ENCODE results near the gene FLOT1.

- no peak for TF ChIP-seq CTCF (IDR thresholded peaks at IDR 0.05)
- no peak for TF ChIP-seq EZH2 (IDR thresholded peaks at IDR 0.05; ENCODE audit: borderline replicate concordance, insufficient read depth, low read depth, low read length, poor library complexity, severe bottlenecking)
Measured at GRCh38 chr6:30687659-30688431, 54.6 kb downstream of the FLOT1 start.

Data from B cell (primary cell).